RWPE2 (cell line): ENCODE measurements around the gene TMEM150A.

ENCODE experiments used
- ATAC-seq: fragments of 200-7000 bp; cut with Tn5 transposase; 3 replicates; pipeline ENCODE4 v1.9.1; 2021; ENCODE audit warnings: low read depth
- DNase-seq: peaks from one replicate; pipeline ENCODE4 v3.0.0-alpha.2; 2020; ENCODE audit warnings: low spot score
- H3K27ac ChIP-seq: fragments of 450-650 bp; 2 replicates; pipeline ENCODE4 v1.5.1; 2017; ENCODE audit warnings: mild to moderate bottlenecking; ENCODE audit not compliant: poor library complexity, severe bottlenecking
- H3K27me3 ChIP-seq: fragments of 250-450 bp; sonication (Bioruptor Pico); 2 replicates; pipeline ENCODE4 v1.5.1; 2021; ENCODE audit warnings: mild to moderate bottlenecking, moderate library complexity; ENCODE audit not compliant: insufficient read depth, poor library complexity, severe bottlenecking
- H3K36me3 ChIP-seq: fragments of 250-450 bp; sonication (Bioruptor Pico); 2 replicates; pipeline ENCODE4 v1.5.1; 2020; ENCODE audit warnings: low read depth, mild to moderate bottlenecking, moderate library complexity
- H3K4me1 ChIP-seq: fragments of 250-450 bp; sonication (Bioruptor Pico); 2 replicates; pipeline ENCODE4 v1.5.1; 2021; ENCODE audit warnings: mild to moderate bottlenecking, moderate library complexity; ENCODE audit not compliant: insufficient read depth, poor library complexity, severe bottlenecking
- H3K4me3 ChIP-seq: fragments of 250-450 bp; sonication (Bioruptor Pico); 2 replicates; pipeline ENCODE4 v1.5.1; 2021; ENCODE audit warnings: mild to moderate bottlenecking, moderate library complexity; ENCODE audit not compliant: severe bottlenecking
- H3K9me3 ChIP-seq: fragments of 250-450 bp; sonication (Bioruptor Pico); 2 replicates; pipeline ENCODE4 v1.5.1; 2021; ENCODE audit warnings: mild to moderate bottlenecking, moderate library complexity; ENCODE audit not compliant: severe bottlenecking
- CTCF ChIP-seq: fragments of 450-650 bp; IDR thresholded peaks from one replicate; pipeline ENCODE4 v1.5.1; 2017; ENCODE audit warnings: mild to moderate bottlenecking, moderate library complexity; ENCODE audit not compliant: poor library complexity, severe bottlenecking

The TMEM150A gene

DNA sequence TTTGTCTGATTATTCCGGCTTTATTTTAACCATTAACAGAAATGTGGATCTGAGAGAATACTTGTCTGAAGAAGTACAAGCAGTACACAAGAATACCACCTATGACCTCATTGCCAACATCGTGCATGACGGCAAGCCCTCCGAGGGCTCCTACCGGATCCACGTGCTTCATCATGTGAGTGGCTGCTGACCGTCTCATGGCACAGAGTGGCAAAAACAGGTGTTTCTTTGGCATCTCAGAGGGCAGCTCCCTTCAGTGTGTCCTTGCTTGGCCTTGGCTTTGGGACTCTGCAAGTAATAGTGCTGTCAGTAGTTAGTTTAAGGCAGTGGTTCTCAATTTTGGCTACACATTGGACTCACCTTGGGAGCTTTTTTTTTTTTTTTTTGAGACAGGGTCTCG is 42.4 kb upstream of the TMEM150A start:
- Histone ChIP-seq H3K27ac (no peak overlapping the region), H3K36me3 (peaks cover 93% of the 10 kb centered on the region), H3K4me1 (peaks cover 8% of the 10 kb centered on the region), H3K4me3 (no peak overlapping the region), H3K9me3 (no peaks in the 10 kb centered on the region), H3K27me3 (no peaks in the 10 kb centered on the region)
- DNase-seq (no peak), ATAC-seq (no peak)
- no peak for TF ChIP-seq CTCF

DNA sequence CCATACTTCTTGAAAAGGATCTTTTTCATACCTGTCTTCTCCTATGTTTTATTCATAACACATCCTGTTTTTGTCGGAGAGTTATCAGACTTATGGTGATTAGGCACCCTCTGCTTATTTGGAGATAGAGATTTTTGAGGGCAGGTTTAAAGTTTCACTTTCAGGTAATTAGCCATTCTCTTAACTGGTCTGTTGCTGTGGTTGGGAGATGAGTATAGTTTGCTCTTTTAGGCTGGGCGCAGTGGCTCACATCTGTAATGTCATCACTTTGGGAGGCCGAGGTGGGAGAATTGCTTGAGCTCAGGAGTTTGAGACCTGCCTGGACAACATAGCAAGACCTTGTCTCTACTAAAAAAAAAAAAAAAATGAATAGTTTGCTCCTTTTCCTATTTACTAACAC is 40.2 kb upstream of the TMEM150A start:
- H3K27ac ChIP-seq: no peak overlapping the region
- H3K9me3 ChIP-seq: no peaks in the 10 kb centered on the region
- no peaks in the 10 kb centered on the region for H3K4me1 ChIP-seq
- TF ChIP-seq CTCF: no peak
- DNase-seq: no peak
- peaks cover 94% of the 10 kb centered on the region for H3K36me3 ChIP-seq
- H3K4me3 ChIP-seq: no peak overlapping the region
- no peaks in the 10 kb centered on the region for H3K27me3 ChIP-seq
- no peak for ATAC-seq

DNA sequence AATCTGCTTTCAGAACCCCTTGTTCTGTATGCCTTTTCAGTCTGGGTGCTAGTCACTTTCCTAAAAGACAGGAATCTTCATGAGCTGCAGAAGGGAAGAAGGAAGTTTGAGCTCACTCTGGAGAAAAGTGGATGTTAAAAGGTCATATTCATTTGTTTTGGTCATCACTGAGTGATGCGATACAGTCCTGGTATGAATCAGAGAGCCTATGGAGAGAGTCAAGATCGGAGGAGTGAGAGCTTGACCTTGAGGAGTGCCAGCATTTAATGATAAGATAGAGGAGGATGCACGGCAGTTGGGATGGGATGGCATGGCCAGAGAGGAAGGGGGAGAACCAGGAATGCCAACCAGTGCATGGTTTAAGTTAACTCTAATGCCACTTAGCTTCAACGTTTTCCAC is 33.1 kb upstream of the TMEM150A start:
- H3K27me3 ChIP-seq: no peaks in the 10 kb centered on the region
- ATAC-seq: no peak
- DNase-seq: no peak
- no peaks in the 10 kb centered on the region for H3K9me3 ChIP-seq
- no peak for TF ChIP-seq CTCF
- H3K4me1 ChIP-seq: no peaks in the 10 kb centered on the region
- no peak overlapping the region for H3K4me3 ChIP-seq
- H3K36me3 ChIP-seq: peaks cover 96% of the 10 kb centered on the region
- no peak overlapping the region for H3K27ac ChIP-seq

DNA sequence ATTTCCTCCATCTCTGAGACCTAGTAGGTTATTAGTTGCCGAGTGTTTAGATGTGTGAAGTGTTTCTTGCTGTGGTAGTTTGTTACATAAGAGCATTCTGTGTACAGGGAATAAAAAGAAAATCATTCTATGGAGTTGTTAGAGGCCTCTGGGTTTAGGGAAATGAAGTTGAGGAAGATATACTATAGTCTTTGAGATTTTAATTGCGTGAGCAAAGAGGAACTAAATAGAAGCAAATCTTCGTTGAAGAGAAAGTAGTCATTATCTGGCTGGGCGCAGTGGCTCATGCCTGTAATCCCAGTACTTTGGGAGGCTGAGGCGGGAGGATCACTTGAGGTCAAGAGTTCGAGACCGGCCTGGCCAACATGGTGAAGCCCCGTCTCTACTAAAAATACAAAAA is 32.5 kb upstream of the TMEM150A start:
- H3K27me3 ChIP-seq: no peaks in the 10 kb centered on the region
- H3K27ac ChIP-seq: no peak overlapping the region
- TF ChIP-seq CTCF: no peak
- H3K9me3 ChIP-seq: no peaks in the 10 kb centered on the region
- H3K36me3 ChIP-seq: peaks cover 96% of the 10 kb centered on the region
- no peak for ATAC-seq
- no peak for DNase-seq
- H3K4me3 ChIP-seq: no peak overlapping the region
- H3K4me1 ChIP-seq: no peaks in the 10 kb centered on the region

GRCh38 chr2:85631316-85631715 is 28.8 kb upstream of the TMEM150A start:
- Histone ChIP-seq H3K27me3 (no peaks in the 10 kb centered on the region), H3K27ac (no peak overlapping the region), H3K36me3 (peaks cover 95% of the 10 kb centered on the region), H3K4me3 (no peak overlapping the region), H3K4me1 (no peaks in the 10 kb centered on the region), H3K9me3 (no peaks in the 10 kb centered on the region)
- ATAC-seq: no peak
- no peak for DNase-seq
- no peak for TF ChIP-seq CTCF
